ENCODE data around the gene ARHGEF28.

ARHGEF28 gene

DNA sequence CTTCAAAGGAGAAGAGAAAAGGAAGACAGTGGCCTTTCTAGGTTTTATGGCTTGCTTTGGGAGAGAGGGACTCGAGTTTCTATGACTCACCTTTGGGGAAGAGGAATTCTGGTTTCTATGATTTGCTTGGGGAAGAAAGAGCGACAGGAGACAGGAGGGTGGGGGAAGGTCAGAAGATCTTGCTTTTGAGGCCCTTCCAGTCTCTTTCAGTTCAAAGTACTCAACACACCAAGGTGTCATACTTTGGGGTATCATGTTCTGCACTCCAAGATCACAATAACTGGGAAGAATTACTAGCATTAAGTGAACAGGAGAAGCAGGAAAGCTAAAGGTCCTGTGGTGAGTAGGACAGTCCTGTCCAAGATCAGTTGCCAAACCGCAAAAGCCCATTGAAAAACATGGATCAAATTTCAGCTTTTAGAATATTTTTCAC is 324.5 kb downstream of the ARHGEF28 start:
- TF ChIP-seq, protein P1, sequence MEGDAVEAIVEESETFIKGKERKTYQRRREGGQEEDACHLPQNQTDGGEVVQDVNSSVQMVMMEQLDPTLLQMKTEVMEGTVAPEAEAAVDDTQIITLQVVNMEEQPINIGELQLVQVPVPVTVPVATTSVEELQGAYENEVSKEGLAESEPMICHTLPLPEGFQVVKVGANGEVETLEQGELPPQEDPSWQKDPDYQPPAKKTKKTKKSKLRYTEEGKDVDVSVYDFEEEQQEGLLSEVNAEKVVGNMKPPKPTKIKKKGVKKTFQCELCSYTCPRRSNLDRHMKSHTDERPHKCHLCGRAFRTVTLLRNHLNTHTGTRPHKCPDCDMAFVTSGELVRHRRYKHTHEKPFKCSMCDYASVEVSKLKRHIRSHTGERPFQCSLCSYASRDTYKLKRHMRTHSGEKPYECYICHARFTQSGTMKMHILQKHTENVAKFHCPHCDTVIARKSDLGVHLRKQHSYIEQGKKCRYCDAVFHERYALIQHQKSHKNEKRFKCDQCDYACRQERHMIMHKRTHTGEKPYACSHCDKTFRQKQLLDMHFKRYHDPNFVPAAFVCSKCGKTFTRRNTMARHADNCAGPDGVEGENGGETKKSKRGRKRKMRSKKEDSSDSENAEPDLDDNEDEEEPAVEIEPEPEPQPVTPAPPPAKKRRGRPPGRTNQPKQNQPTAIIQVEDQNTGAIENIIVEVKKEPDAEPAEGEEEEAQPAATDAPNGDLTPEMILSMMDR (IDR thresholded peaks at IDR 0.05; ENCODE audit: insufficient read depth, missing control alignments): no peak
- no peak for DNase-seq (ENCODE audit: insufficient read length, low spot score)
- FAIRE-seq: no peak

DNA sequence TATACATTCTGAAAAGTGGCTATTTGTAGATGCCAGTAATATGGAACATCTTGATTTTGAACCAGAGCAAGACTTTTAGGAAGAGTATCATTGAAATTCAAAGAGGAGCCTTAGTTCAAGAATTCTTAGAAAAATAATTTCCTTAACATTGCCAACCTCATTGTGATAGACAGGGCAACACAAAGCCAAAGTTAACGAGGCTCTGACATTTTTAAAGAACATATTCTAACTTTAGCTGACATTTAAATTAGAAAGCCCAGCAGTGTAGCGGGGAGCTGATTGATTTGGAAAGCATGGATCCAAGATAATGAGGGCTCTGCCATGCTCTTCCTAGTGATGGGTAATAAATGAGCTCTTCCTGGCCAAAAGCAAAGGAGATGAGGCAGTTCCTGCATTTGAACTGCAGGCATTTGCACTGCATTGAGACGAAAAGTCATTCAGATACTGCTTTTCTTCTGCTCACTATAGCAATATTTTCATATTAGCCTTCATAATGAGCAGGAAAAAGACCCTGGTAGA is 325.0 kb downstream of the ARHGEF28 start:
- DNase-seq (ENCODE audit: insufficient read length, low spot score) (no peak), FAIRE-seq (no peak)
- TF ChIP-seq, protein P1 (IDR thresholded peaks at IDR 0.05; ENCODE audit: insufficient read depth, missing control alignments): no peak

DNA sequence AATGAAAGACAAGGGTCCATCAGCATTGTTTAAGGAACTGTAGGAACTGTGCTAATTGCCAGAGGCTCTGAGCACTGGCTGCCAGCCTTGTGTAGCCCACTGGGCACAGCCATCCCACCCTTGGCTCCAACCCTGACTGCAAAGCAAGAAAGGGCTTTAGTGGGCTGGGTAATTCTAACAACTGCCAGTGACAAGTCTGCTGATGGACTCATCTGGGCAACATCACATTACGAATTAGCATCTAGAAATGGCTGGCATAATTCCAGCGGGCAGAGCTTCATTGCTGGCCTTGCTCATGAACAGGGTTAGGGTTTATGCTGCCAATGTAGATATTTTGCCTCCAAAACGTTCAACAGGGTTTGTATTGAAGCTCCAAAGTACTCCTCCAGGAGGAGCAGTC is 326.9 kb downstream of the ARHGEF28 start:
- TF ChIP-seq, protein P1 (IDR thresholded peaks at IDR 0.05; ENCODE audit: insufficient read depth, missing control alignments): no peak
- FAIRE-seq (no peak), DNase-seq (ENCODE audit: insufficient read length, low spot score) (no peak)

DNA sequence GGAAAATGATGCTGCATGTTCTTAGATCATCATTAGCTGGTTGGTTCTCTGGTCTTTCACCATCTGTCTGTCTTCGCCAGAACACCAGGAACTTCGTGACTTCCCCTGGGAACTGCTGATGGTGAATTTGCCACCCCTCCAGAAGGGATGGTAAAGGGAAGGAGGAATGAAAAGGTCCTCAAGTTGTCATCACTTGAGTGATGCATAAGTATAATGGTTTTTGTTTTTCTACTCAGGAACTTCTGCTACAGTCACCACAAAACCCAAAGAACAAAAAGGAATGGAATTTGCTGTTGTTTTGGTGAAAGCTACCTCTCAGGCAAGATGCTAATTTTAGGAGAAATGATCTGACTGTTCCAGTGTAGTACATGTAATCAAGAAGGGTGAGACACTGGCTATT is 328.4 kb downstream of the ARHGEF28 start:
- TF ChIP-seq, protein P1 (IDR thresholded peaks at IDR 0.05; ENCODE audit: insufficient read depth, missing control alignments): no peak
- FAIRE-seq (no peak), DNase-seq (ENCODE audit: insufficient read length, low spot score) (no peak)

DNA sequence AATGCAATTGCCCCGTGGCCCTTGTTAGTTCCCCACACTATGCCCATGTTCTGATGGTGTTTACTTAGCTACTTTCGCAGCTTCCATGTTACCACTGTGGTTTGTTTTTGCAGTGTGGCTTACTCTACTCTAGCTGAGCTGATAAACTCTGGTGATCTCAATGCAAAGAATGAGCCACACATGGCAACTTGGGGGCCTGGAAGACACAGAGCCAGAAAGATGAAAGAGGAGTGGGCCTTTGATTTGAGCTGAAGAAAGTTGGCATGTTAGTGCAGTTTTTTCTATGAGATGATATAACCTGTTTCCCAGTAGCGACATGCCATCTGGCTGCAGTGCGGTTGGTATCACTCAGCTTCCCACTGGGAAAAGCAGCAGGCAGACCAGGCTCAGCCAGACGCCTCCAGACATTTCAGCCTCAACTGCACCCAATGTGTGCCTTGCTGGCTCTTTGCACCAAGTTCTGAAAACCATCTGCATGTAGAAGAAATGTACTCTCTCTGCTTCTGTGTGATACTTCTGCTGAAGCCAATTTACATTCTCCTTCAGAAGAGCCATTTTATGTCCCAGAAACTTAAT is 329.4 kb downstream of the ARHGEF28 start:
- DNase-seq (ENCODE audit: insufficient read length, low spot score) (no peak), FAIRE-seq (no peak)
- TF ChIP-seq, protein P1 (IDR thresholded peaks at IDR 0.05; ENCODE audit: insufficient read depth, missing control alignments): no peak

DNA sequence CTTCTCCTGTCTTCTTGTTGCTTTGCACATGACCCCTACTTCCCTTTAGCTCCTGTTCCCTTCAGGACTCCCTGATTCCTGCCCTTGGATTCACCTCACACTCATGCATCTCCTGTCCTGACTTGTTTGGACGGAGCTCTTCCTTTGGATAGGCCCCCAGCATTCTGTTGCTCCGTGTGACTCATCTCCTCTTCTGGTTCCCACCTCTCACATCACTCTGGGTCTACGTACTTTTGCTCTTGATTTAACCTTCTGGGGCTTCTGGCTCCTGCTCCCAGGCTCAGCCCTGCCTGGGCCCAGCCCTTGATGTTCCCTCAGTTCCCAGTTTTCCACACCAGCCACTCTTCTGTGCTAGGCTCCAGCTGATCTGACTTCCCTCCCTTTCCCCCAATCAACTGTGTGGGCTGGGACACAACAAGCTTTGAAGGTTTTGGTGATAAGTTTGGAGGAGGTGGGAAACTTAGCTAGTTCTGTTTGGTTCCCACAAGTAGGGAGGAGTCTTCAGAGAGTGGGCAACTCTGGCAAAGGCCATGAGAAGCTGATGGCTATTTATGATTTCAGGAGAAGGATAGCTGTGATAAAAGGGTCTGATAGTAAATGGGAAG is 331.5 kb downstream of the ARHGEF28 start:
- TF ChIP-seq, protein P1 (IDR thresholded peaks at IDR 0.05; ENCODE audit: insufficient read depth, missing control alignments): no peak
- DNase-seq (ENCODE audit: insufficient read length, low spot score) (no peak), FAIRE-seq (no peak)

DNA sequence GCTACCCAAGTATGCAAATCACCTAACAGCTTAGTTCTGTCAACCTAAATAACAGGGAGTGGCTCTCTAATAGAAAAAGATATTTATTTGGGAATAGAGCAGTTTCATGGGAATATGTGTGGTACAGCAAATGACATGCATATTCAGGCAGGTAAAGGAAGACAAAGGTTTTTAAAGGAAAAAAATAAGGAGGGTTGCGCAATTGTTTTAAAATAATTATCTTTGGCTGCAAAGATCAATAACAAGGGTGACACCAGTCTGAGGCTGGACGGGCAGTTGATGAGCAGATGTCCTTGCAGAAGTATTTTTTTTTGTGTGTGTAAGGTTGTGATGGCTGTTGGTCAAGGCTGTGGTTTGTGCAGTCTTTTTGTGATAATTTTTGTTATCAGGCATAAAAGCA is 332.0 kb downstream of the ARHGEF28 start:
- no peak for FAIRE-seq
- TF ChIP-seq, protein P1 (IDR thresholded peaks at IDR 0.05; ENCODE audit: insufficient read depth, missing control alignments): no peak
- DNase-seq (ENCODE audit: insufficient read length, low spot score): no peak

All from D721Med (cell line).